Measurements from ENCODE around the gene MTMR8.

Gene MTMR8

DNA sequence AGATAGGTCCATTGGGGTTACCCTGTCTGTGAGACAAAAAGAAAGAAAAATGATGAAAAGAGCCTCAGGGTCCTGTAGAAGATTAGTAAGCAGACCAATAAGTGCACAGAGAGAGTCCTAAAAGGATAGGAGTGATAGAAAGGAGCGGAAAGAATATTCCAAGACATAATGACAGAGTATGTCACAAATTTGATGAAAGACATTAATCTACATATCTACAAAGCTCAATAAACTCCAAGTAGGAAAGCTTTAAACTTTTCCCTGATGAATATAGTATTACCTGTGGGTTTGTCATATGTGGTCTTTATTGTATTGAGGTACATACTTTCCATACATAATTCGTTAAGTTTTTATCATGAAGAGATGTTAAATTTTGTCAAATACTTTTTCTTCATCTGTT, 73.7 kb downstream of the MTMR8 start:
- no peak for DNase-seq
- intact Hi-C loops (cut with DNase I), result no loop called here

DNA sequence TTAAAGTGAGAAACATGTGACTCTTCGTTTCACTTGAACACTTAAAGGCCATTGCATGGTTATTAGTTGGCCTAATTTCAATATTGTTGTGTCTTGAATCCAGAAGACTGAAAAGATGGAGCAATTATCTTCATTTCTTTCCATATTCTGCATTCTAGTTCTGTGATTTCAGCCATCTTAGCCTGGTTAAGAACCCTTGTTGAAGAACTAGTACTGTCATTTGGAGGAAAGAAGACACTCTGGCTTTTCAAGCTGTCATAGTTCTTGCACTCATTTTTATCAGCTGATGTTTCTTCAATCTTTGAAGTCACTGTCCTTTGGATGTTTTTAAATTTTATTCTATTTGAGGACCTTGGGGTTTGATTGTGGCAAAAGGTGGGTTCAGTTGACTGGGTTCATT, 81.6 kb downstream of the MTMR8 start:
- DNase-seq, result no peak
- intact Hi-C loops (cut with DNase I), result no loop called here

DNA sequence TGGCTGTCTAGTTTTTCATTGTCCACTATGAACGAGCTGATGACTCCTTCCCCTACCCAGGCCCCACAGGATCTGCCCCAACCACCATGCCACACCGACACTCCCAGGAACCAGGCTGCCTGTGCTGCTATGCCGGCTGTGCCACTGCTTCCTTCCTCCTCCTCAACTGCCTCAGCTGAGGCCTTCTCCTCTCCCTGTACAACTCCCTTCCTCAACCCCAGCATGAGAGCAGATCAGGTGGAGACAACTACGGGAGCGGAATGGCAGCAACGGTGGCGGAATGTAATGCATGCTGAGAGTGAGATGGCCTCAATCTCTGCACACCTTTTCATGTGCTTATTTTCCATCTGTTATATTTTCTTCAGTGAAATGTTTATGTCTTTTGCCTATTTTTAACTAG, 88.5 kb downstream of the MTMR8 start:
- DNase-seq, result peak in 1 of 10 donors; percentile 52
- intact Hi-C loops (cut with DNase I), result no loop called here

DNA sequence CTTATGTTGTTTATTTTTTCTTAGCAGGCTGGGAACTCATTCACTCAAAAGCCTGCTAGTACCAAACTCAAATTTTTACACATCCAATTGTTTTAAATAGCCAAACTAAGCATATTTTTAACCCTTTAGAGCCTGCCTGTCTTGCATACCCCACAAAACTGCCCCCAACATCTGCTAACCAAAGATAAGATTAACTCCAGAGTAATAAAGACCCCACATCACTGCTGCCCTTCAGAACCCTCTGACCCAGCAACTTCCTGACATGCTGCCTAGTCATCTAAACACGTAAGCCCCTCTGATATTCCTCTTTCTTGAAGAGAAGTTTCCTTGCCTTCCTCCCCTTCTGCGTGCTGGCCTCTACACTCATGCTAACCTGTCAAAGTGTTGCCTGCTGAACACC, 104.1 kb downstream of the MTMR8 start:
- intact Hi-C loops (cut with DNase I), result no loop called here
- no peak for DNase-seq

DNA sequence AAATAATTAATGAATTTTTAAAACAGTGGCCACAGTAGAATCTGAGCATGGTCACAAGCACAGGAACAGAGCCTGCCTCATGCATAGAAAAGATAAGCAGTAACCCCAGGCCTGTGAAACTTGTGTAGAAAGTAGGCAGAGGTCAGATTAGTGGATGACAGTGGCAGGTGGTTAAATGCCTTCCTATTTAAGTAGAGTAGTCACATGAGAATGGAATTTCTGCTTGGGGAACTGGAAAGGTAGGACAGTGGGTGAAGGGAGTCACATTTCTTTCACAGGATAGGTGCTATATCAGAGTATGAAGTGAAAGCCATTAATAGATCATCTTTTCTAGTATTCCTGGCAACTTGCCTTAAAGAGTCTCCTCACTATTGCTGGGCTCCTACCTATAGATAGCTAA, 130.0 kb downstream of the MTMR8 start:
- intact Hi-C loops (cut with DNase I), result no loop called here
- no peak for DNase-seq

DNA sequence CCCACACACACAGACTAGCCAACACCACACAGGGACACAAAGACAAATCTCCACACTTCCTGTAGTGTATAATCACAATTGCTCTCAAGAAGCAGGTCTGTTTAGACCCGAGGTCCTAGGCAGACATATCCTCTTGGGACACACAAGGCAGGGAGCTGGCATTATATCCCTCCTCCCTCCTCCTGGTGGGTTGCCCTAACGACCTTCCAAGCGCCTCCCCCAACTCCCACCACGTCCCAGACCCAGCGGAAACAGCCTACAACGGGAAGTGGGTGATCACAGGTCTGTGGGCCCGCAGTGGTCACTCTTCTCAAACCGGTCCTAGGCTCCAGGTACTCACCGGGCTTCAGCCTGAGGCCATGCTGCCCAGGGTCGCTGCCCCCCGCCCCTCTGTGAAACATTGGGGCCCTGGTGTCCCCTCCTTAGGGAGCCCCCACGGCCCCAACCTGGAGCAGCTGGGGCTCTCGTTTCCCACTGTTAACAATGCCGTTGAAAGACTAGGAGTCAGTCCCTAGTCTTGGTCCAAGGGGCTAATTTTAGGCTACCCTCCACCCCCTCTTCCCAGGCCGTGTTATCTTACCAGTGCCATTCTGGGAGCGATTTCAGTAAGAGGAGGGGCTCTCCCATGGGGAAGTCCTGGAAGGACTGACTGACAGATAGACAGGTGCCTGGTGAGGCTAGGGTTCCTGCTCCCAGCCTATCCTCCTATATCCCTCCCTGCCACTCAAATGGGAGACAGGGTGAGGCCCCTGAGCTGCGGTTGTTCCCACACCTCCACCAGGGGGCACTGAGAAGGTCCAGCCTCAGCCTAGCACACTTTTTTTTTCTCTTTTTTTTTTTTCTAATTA, 164.9 kb downstream of the MTMR8 start, which contains the start of gene ASB12:
Gene ASB12, minus strand, starts transcription at position 485 of the 848 bp plus-strand sequence. CDS start 4,957 bp downstream, outside the sequence.
- intact Hi-C loops (cut with DNase I), result no loop called here
- no peak for DNase-seq

DNA sequence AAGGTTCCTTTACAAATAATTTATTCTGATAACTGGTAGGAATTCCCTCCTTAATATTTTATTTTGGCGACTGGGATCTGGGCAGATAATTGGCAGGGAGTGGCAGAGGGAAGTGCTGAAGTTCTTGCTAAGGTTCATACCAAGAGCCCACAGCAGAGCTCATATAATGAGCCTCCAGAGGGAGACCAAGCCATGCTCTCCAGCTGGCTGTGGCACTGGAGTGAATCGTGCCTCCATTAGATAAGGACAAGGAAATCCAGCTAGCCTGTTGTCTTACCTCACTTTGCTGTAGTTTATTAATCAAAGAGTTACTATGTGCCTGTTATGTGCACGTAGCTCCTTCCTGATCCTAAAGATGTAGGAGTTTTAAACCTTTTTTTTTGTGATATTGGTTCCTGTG, 166.1 kb downstream of the MTMR8 start:
- intact Hi-C loops (cut with DNase I), result no loop called here
- no peak for DNase-seq
